GM21447 (cell line): ENCODE data around the gene NBAS.
A peak's percentile ranks its signal among the peaks of the same experiment; 100 is the strongest.
"Not testable (repeated sequence)": the region's sequence is repeated elsewhere in the genome, so short reads cannot be mapped to it uniquely, and the experiment has no call there.

Source experiments
- ATAC-seq: cut with Tn5 transposase; IDR thresholded peaks from one replicate; pipeline ENCODE4 v1.9.1; 2021; ENCODE audit not compliant: unreplicated experiment

NBAS gene

GRCh38 chr2:15561574-15562344 lies 625 bp upstream of the NBAS start:
- ATAC-seq, result peak; percentile 34

- ATAC-seq, result peak; percentile 34
Measured at GRCh38 chr2:15560140-15560987, 770 bp downstream of the NBAS start.

- no peak for ATAC-seq
Measured at GRCh38 chr2:15559379-15560139, 1.6 kb downstream of the NBAS start.

- ATAC-seq, result no peak
Measured at GRCh38 chr2:15557887-15558311, 3.2 kb downstream of the NBAS start.

GRCh38 chr2:15556311-15556930 lies 4.7 kb downstream of the NBAS start:
- ATAC-seq, result no peak

- no peak for ATAC-seq
Measured at GRCh38 chr2:15555760-15556193, 5.4 kb downstream of the NBAS start.

GRCh38 chr2:15554525-15555218 lies 6.5 kb downstream of the NBAS start:
- no peak for ATAC-seq

GRCh38 chr2:15553951-15554350 lies 7.2 kb downstream of the NBAS start:
- no peak for ATAC-seq

- ATAC-seq, result no peak
Measured at GRCh38 chr2:15553519-15553918, 7.6 kb downstream of the NBAS start.

GRCh38 chr2:15548974-15549373 lies 12.2 kb downstream of the NBAS start:
- ATAC-seq, result no peak

- ATAC-seq, result no peak
Measured at GRCh38 chr2:15547115-15547876, 13.8 kb downstream of the NBAS start.

- no peak for ATAC-seq
Measured at GRCh38 chr2:15546297-15547098, 14.6 kb downstream of the NBAS start.

GRCh38 chr2:15544227-15544626 lies 16.9 kb downstream of the NBAS start:
- ATAC-seq, result no peak

GRCh38 chr2:15543541-15543940 lies 17.6 kb downstream of the NBAS start:
- ATAC-seq, result no peak

GRCh38 chr2:15543053-15543452 lies 18.1 kb downstream of the NBAS start:
- no peak for ATAC-seq

GRCh38 chr2:15542269-15542668 lies 18.9 kb downstream of the NBAS start:
- not testable (repeated sequence) for ATAC-seq

- ATAC-seq, result not testable (repeated sequence)
Measured at GRCh38 chr2:15540523-15540922, 20.6 kb downstream of the NBAS start.

- peak; percentile 83 for ATAC-seq
Measured at GRCh38 chr2:15539999-15540398, 21.1 kb downstream of the NBAS start.

GRCh38 chr2:15538792-15539191 lies 22.3 kb downstream of the NBAS start:
- ATAC-seq, result no peak
